A549 (cell line): ENCODE measurements around the gene NPIPA8.
"Not testable (repeated sequence)": the region's sequence is repeated elsewhere in the genome, so short reads cannot be mapped to it uniquely, and the experiment has no call there.

ENCODE experiments used
- RAD21 ChIP-seq, 2 experiments: fragments of >200 bp in 1 of 2; sonication (Bioruptor Twin) in 1 of 2; formaldehyde crosslinking in 1 of 2; IDR thresholded peaks in 1 of 2; conservative IDR thresholded peaks in 1 of 2; 2 replicates in 1 of 2; 3 replicates in 1 of 2; pipeline ENCODE4 v1.6.1; 2012 to 2018; ENCODE audit warnings: inconsistent platforms in 1 of 2
- TF ChIP-seq, protein P1 (sequence below): fragments of >200 bp; sonication (Bioruptor Twin); formaldehyde crosslinking; IDR thresholded peaks from 3 replicates; pipeline ENCODE4 v1.5.1; 2016

- TF ChIP-seq, protein P1, sequence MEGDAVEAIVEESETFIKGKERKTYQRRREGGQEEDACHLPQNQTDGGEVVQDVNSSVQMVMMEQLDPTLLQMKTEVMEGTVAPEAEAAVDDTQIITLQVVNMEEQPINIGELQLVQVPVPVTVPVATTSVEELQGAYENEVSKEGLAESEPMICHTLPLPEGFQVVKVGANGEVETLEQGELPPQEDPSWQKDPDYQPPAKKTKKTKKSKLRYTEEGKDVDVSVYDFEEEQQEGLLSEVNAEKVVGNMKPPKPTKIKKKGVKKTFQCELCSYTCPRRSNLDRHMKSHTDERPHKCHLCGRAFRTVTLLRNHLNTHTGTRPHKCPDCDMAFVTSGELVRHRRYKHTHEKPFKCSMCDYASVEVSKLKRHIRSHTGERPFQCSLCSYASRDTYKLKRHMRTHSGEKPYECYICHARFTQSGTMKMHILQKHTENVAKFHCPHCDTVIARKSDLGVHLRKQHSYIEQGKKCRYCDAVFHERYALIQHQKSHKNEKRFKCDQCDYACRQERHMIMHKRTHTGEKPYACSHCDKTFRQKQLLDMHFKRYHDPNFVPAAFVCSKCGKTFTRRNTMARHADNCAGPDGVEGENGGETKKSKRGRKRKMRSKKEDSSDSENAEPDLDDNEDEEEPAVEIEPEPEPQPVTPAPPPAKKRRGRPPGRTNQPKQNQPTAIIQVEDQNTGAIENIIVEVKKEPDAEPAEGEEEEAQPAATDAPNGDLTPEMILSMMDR, result not testable (repeated sequence)
- TF ChIP-seq RAD21 (conservative IDR thresholded peaks at IDR 0.05 in 1 of 2, IDR thresholded peaks at IDR 0.05 in 1 of 2), result not testable (repeated sequence)
Measured at GRCh38 chr16:18384098-18384636, 47.6 kb upstream of the NPIPA8 start.
